NCI-H1048 (cell line): ENCODE measurements around the gene POM121C.
"Not testable (repeated sequence)": the region's sequence is repeated elsewhere in the genome, so short reads cannot be mapped to it uniquely, and the experiment has no call there.

Experiments
- DNase-seq: peaks from one replicate; lab custom pipeline; 2025; lab: John Stamatoyannopoulos, UW

Gene POM121C

GRCh38 chr7:75485979-75486643 is at the start of gene POM121C:
POM121C (minus strand) TSS chr7:75486299; CDS start chr7:75441496, 44,803 bp downstream.
- DNase-seq = peak; percentile 69

DNA sequence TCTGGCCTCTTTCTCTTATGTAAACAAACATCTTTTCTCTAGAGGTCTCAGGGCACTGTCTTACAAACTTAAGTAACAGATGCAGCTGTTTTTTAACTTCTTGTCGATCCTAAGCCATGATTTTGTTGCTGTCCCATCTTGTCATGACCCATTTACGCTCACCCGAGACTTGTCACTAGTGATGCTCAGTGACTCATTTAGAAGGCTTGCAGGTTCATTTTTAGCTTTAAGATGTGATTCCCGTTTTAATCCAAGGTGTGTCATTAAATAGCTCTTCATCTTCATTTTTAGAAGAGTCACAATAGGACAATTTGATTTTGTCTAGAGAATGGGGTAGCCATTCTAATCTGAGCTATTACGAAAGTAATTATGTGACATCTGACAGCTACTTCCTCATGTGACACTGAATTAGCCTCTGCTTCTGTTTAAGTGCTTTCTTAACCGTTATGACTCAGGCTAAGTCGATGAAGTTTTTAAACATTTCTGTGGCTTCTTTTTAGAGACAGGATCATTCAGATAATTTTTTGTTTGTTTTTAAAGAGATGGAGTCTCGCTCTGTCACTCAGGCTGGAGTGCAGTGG is 48.7 kb upstream of the POM121C start:
- no peak for DNase-seq

DNA sequence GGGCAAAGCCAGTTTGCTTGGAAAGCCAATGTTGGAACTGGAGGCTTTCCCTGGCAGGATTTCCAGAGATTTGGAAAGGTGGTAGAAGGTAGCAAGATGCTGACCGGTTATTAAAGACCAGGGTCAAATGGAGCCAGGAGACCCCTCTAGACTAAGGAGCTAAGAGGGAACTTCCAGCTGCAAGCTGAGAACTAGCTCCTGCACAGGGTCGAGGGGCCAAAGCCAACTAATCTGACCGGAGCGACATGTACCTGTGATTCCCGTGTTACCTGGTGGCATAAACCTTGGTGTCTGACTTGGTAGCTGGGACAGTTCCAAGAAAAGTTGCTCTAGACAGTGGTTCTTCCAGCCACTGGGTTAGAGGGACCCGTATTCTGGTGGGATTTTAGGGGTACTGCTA is 47.8 kb upstream of the POM121C start:
- DNase-seq = no peak

DNA sequence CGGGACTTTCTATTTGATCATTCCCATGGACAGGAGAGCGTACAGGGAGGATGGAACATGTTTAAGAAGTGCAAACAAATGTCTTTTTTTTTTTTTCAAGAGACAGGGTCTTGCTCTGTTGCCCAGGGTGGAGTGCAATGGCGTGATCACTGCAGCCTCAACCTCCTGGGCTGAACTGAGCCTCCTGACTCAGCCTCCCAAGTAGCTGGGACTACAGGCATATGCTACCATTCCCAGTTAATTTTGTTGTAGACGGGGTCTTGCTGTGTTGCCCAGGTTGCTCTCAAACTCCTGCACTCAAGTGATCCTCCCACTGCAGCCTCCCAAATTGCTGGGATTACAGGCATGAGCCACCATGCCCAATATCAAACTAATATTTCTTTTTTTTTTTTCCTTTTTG is 46.5 kb upstream of the POM121C start:
- no peak for DNase-seq

DNA sequence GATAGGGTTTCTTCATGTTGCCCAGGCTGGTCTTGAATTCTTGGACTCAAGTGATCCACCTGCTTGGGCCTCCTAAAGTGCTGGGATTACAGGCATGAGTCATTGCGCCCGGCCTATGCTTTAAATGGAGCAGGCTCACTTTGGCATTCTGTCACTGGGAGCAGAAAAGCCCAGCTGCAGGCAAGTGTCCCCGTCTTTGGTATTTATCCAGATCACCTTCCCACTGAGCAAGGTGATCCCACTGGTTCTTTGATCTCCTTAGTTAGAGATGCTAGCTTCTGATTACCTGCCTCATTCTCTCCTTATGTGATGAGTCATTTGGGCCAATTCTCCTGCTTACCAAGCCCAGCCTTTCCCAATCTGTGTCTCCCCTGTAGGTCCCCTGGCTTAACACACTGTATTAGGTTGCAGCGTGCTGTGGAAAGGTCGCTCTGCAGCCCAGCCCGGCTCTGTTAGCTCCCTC is 45.3 kb upstream of the POM121C start:
- no peak for DNase-seq

DNA sequence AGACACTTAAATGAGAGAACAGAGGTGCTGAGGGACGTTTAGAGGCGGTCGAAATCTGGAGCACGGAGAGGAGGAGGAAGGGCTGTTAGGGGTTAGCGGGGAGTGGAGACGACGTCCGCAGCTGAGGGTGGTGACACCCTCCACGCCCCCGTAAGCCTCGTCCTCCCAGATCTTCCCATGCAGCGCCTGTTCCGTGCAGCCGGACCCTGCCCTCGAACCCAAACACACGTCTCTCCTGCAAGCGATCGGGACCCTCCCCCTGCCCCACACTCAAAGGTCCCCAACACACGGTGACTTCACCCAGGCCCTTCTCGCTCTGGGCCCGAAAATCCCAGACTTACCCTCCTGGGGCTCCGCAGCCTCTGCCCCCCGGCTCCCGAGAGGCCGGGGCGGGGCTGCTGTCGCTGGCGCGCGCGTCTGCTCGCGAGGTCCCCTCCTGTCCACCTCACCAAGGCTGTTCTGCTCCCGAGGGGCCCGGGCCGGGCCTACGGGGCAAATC is 41.2 kb upstream of the POM121C start:
- DNase-seq = not testable (repeated sequence)

DNA sequence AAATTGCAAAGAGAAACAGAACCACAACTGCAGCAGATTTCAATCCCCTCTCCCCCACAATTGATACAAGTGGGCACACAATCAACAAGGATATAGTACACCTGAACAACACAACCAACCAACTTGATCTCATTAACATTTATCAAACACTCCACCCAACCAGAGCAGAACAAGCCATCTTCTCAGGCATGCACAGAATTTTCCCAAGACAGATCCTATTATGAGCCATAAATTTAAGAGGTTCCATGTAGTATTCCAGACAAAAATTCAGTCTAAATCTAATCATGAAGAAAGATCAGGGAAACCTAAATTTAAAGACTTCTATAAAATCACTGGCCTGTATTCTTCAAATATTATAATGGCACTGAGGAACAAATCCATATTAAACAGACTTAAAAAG is 35.6 kb upstream of the POM121C start:
- DNase-seq = not testable (repeated sequence)

- DNase-seq = not testable (repeated sequence)
These were observed 32.7 kb upstream of the POM121C start for GRCh38 chr7:75518842-75519241.

GRCh38 chr7:75509033-75509432 is 22.9 kb upstream of the POM121C start:
- DNase-seq = not testable (repeated sequence)

DNA sequence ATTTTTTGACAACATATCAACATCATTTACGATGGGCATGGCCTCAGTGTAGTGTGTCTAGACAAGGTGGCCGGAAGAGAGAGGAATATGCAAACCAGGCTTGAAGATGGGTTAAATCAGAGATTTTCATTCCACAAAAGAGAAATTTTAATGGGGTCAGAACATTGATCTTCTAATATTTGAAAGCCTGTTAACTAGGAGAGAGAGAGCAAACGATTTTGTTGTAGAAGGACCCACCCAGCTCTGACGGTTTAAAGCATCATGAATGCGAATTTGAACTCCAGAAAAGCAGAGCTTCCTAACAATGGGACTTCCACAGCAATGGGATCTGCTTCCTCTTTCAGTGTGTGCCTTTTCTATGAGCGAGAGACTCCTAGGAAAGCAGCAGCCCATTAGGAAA is 5.9 kb upstream of the POM121C start, which contains the start of gene SPDYE5:
Gene SPDYE5, plus strand, starts transcription at position 301 of the 400 bp plus-strand sequence. CDS start 1,728 bp downstream, outside the sequence.
- DNase-seq = not testable (repeated sequence)

DNA sequence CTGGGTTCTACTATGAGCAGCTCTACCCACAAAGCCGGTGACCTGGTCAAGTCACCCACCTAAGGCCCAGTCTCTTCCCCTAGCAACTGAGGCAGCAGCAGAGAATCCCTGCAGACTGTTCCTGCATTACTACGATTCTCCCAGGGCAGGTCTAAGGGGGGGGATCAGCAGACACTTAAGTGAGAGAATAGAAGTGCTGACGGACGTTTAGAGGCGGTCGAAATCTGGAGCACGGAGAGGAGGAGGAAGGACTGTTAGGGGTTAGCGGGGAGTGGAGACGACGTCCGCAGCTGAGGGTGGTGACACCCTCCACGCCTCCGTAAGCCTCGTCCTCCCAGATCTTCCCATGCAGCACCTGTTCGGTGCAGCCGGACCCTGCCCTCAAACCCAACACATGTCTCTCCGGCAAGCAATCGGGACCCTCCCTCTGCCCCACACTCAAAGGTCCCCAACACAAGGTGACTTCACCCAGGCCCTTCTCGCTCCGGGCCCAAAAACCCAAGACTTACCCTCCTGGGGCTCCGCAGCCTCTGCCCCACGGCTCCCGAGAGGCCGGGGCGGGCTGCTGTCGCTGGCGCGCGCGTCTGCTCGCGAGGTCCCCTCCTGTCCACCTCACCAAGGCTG is 632 bp downstream of the POM121C start:
- DNase-seq = not testable (repeated sequence)

GRCh38 chr7:75480313-75480712 is 5.8 kb downstream of the POM121C start:
- DNase-seq = not testable (repeated sequence)

DNA sequence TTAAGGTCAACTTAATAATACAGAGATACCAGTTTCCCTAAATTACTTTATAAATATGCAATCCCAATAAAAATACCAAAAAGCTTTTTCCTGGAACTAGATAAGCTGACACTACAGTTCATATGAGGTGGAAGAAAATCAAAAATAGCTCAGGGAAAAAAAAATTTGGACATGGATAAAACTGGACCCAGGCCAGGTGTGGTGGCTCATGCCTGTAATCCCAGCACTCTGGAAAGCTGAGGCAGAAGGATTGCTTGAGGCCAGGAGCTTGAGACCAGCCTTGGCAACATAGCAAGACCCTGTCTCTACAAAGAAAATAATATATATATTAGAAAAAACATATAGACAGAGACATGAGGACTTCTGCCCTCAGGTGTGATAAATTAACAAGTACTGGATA is 8.6 kb downstream of the POM121C start:
- DNase-seq = not testable (repeated sequence)

DNA sequence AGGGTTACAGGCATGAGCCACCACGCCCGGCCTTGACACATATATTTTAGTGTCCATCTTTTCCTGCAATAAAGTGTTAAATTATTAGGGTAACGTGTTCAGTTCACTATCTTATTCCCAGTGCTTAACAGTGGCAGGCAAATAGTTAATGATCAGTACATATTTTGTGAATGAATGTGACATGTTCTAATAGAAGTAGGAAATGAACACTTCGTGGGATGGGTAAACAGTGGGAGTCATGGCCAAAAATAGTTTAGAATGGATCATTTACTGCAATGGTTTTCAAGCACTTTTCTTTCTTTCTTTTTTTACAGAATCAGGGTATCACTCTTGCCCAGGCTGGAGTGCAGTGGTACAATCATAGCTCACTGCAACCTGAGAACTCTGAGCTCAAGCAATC is 15.9 kb downstream of the POM121C start:
- DNase-seq = not testable (repeated sequence)

DNA sequence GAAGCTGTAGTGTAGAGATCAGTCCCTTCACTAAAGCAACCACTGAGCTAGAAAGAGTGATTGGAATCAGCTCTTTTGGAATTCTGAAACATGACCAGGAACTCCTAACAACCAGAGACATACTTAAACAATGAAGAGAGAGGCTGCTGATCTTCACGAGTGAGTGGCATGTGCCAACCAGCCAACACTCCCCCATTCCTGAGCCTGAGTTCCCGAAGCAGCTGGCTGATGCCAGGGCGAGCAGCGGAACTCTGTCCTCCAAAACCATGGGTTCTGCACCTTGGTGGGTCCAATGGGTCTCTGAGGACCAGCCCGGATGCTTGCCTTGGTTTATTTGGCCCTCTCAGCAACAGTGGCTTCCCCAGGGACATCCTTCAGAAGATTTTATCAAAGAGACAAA is 25.6 kb downstream of the POM121C start:
- DNase-seq = not testable (repeated sequence)

GRCh38 chr7:75458034-75458433 is 28.1 kb downstream of the POM121C start:
- not testable (repeated sequence) for DNase-seq

GRCh38 chr7:75456403-75456802 is 29.7 kb downstream of the POM121C start:
- not testable (repeated sequence) for DNase-seq

GRCh38 chr7:75452494-75452955 is 33.6 kb downstream of the POM121C start:
- not testable (repeated sequence) for DNase-seq

DNA sequence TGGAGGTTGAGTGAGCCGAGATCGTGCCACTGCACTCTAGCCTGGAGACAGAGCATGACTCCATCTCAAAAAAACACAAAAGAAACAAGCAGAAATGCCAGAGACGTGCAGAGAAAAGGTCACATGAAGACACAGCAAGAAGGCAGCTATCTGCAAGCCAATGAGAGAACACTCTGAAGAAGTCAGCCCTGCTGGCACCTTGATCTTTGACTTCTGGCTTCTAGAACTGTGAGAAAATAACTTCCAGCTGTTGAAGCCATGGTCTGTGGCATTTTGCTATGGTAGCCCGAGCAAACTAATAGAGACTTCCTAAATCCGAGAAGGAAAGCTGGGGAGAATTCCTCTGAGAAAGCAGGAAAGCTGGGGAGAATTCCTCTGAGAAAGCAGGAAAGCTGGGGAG is 36.2 kb downstream of the POM121C start:
- not testable (repeated sequence) for DNase-seq

DNA sequence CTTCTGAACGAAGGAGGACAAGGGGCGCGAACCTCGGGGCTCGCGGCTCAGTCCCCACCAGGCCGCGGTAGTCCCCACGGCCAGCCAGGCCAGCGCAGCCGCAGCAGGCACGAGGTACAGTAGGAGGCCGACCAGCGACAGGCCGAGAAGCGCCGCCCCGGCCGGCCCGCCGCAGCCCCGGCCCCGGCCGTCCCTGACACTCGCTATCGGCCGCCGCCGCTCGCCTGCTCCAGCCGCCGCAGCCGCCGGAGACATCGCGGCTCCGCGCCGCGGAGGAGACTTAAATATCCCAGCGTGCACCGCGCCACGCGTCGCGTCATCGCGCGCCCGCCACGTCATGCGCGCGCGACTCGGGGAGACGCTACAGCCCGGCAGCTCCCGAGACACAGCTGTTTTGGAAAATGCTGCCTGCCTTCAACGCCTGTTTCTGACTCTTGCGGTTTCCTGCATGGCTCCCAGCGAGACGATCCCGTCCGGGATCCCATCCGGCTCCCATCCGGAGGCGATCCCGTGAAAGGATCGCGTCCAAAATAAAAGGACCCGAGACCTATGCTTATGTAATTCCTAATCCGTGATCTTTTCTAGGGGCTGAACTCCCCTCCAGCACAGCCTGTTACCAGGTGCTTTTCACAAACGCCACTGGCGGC is 43.5 kb downstream of the POM121C start:
- DNase-seq = not testable (repeated sequence)

DNA sequence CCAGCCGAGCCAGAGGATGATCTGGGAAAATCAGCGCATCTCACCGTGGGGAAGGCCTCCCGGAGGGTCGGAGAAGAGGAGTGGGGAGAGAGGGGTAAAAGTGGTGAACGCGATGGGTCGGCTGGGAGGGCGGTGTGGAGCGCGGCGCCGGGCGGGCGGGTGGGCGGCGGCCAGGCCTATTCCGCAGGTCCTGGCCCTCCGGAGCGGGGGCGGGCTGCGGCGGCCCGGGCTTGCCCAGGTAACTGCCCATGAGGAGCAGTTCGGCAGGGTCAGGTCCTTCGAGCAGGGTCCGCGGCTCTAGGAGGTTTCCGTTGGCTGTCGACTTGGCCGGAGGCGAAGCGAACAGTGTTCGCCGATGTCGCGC is 44.0 kb downstream of the POM121C start:
- not testable (repeated sequence) for DNase-seq

- not testable (repeated sequence) for DNase-seq
These were observed 47.1 kb downstream of the POM121C start for GRCh38 chr7:75439000-75439399.
